Uterus (tissue), 4 donors: Measurements from ENCODE around the gene CPO. TPM values are rescaled to one million over a fixed set of nuclear protein-coding genes. Genes with fewer than 3 reads are reported as not detected.

ENCODE experiments used
- DNase-seq, 2 donors: peaks; one replicate each; pipeline ENCODE4 v3.0.0-alpha.2; 2019 to 2020
- H3K27ac ChIP-seq, 2 donors: fragments of 200-600 bp; sonication (generic); 1 replicate in 1 of 2; 2 replicates in 1 of 2; pipeline ENCODE4 v1.5.1; 2016 to 2018
- H3K27me3 ChIP-seq, 2 donors: fragments of 200-600 bp; sonication (generic); one replicate each; pipeline ENCODE4 v1.5.1; 2018 to 2019; ENCODE audit warnings: control low read depth in 1 of 2
- H3K36me3 ChIP-seq, 2 donors: fragments of 200-600 bp; sonication (generic); one replicate each; pipeline ENCODE4 v1.5.1; 2019; ENCODE audit warnings: control low read depth in 1 of 2
- H3K4me1 ChIP-seq, 2 donors: fragments of 200-600 bp; sonication (generic); one replicate each; pipeline ENCODE4 v1.5.1; 2018 to 2019; ENCODE audit warnings: control low read depth in 1 of 2
- H3K4me3 ChIP-seq, 2 donors: fragments of 200-600 bp; sonication (generic); 1 replicate in 1 of 2; 2 replicates in 1 of 2; pipeline ENCODE4 v1.5.1; 2018 to 2019; ENCODE audit warnings: mild to moderate bottlenecking in 1 of 2
- H3K9me3 ChIP-seq, 2 donors: fragments of 200-600 bp; sonication (generic); one replicate each; pipeline ENCODE4 v1.5.1; 2019; ENCODE audit warnings: control low read depth in 1 of 2
- POLR2A ChIP-seq, 2 donors: fragments of 450-650 bp; IDR thresholded peaks; one replicate each; pipeline ENCODE4 v1.6.1; 2016; ENCODE audit warnings: antibody characterized with exemption in 2 of 2, mild to moderate bottlenecking in 1 of 2, moderate library complexity in 1 of 2
- intact Hi-C: fragments of 100-400 bp; cut with DNase I; formaldehyde crosslinking; loops from one replicate; pipeline ENCODE4 v1.15.1; 2023; ENCODE audit warnings: low total_unique reads
- total RNA-seq, 4 donors: library from RNA; depleted of rRNA in 3 of 4; stranded (reverse); fragments of >200 nt in 3 of 4; gene quantifications; one replicate each; pipeline versions ENCODE4 v1.1.0 to v1.2.4, GENCODE V29; 2014 to 2023
- TF ChIP-seq, protein P1 (sequence below), 4 experiments: fragments of 200-600 bp in 2 of 4; fragments of 450-650 bp in 2 of 4; sonication (generic) in 2 of 4; IDR thresholded peaks; one replicate each; pipeline ENCODE4 v1.5.1; 2016 to 2019; ENCODE audit warnings: antibody characterized with exemption in 4 of 4, mild to moderate bottlenecking in 2 of 4, moderate library complexity in 1 of 4
- donor health status: DM: yes; HTN: yes; CAD: no.

CPO gene
- total RNA-seq, 4 donors from 2014 or later, result 0.90 TPM; not detected in 3

DNA sequence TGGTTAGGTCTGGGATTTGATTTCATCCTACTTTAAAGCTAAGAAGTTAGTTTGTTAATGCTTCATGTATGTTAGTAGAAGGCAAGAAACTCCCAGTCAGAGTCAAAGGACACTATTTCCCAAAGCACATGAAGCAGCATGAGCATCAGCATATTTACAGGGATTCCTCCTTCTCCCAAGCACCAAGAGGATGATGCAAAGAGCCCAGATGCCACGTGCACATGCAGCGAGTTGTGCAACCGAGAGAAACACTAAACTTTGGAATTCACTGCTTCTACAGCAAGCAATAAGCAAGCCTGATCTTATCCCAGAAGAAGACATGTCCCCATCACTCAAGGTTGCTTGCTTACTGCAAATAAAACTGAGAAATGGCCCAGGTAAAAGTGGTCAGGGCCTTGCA is 32.5 kb downstream of the CPO start:
- Histone ChIP-seq H3K4me1 (no peaks in the 10 kb centered on the region), H3K27me3 (no peaks in the 10 kb centered on the region), H3K4me3 (no peak overlapping the region), H3K36me3 (no peaks in the 10 kb centered on the region), H3K9me3 (no peaks in the 10 kb centered on the region), H3K27ac (no peak overlapping the region)
- DNase-seq, result peak; percentile 22 to 27
- TF ChIP-seq, protein P1, sequence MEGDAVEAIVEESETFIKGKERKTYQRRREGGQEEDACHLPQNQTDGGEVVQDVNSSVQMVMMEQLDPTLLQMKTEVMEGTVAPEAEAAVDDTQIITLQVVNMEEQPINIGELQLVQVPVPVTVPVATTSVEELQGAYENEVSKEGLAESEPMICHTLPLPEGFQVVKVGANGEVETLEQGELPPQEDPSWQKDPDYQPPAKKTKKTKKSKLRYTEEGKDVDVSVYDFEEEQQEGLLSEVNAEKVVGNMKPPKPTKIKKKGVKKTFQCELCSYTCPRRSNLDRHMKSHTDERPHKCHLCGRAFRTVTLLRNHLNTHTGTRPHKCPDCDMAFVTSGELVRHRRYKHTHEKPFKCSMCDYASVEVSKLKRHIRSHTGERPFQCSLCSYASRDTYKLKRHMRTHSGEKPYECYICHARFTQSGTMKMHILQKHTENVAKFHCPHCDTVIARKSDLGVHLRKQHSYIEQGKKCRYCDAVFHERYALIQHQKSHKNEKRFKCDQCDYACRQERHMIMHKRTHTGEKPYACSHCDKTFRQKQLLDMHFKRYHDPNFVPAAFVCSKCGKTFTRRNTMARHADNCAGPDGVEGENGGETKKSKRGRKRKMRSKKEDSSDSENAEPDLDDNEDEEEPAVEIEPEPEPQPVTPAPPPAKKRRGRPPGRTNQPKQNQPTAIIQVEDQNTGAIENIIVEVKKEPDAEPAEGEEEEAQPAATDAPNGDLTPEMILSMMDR (IDR thresholded peaks at IDR 0.05), result no peak
- TF ChIP-seq POLR2A (IDR thresholded peaks at IDR 0.05), result no peak
- intact Hi-C loops, result no loop called here

DNA sequence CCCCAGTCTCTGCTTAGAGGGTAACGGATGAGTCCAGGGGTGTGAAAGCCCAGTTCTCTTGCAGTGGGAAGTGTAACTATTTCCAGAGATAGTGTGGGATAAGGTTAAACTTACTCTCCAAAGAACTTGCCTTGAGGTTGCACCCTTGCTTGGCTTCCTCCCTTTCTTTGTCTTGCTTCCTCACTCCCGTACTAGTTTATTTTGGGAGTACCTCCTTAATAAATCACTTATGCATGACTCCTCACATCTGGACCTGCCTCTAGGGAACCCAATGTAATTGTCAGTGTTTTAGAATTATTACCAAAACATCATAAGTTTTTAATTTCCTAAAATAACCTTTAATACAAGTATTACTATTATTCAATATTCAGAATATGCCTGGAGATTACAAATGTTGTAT is 35.2 kb downstream of the CPO start:
- TF ChIP-seq POLR2A (IDR thresholded peaks at IDR 0.05), result no peak
- TF ChIP-seq, protein P1 (IDR thresholded peaks at IDR 0.05), result no peak
- no peak for DNase-seq
- no peaks in the 10 kb centered on the region for H3K27me3 ChIP-seq
- H3K27ac ChIP-seq, result peak overlapping the region; percentile 23 to 55
- intact Hi-C loops, result no loop called here
- H3K4me3 ChIP-seq, result no peak overlapping the region
- no peaks in the 10 kb centered on the region for H3K4me1 ChIP-seq
- no peaks in the 10 kb centered on the region for H3K36me3 ChIP-seq
- H3K9me3 ChIP-seq, result no peaks in the 10 kb centered on the region

DNA sequence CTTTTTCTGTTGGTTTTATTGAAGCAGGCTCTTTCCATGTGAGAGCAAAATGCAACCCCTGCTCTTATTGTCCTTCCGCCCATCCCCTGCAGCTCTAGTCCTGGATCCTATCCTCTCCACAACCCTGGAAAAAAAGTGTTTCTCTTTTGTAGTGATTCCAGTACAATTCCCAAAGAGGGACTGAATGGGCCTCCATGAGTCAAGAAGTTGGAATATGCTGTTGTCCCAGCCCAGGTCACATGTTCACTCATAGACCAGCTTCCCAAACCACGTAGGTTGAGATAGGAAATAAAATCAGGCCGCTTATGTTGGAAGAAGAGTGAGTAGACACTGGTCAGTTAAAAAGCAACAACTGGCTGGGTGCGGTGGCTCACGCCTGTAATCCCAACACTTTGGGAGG is 39.4 kb downstream of the CPO start:
- TF ChIP-seq, protein P1 (IDR thresholded peaks at IDR 0.05), result no peak
- no peak for TF ChIP-seq POLR2A (IDR thresholded peaks at IDR 0.05)
- Histone ChIP-seq H3K27ac (no peak overlapping the region), H3K27me3 (no peaks in the 10 kb centered on the region), H3K9me3 (no peaks in the 10 kb centered on the region), H3K4me1 (no peaks in the 10 kb centered on the region), H3K36me3 (no peaks in the 10 kb centered on the region), H3K4me3 (no peak overlapping the region)
- no peak for DNase-seq
- intact Hi-C loops, result no loop called here

DNA sequence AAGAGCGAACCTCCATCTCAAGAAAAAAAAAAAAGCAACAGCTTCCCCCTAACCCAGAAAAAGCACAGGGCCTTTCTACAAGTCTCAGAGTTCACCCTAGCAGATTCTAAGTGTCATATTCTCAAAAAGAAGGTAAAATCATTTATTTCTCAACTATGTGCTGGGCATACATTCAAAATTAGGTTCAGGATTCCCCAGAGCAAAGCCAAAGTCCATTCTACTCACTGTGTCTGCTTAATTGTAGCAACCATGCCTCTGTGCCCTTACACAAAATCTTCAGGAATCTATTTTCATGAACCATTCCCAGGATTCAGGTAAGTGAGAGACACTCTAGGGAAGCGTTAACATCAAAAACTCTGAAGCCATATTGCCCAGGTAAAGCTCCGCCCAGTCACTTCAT is 40.0 kb downstream of the CPO start:
- Histone ChIP-seq H3K27ac (no peak overlapping the region), H3K9me3 (no peaks in the 10 kb centered on the region), H3K36me3 (no peaks in the 10 kb centered on the region), H3K4me3 (no peak overlapping the region), H3K27me3 (no peaks in the 10 kb centered on the region), H3K4me1 (no peaks in the 10 kb centered on the region)
- intact Hi-C loops, result no loop called here
- no peak for TF ChIP-seq POLR2A (IDR thresholded peaks at IDR 0.05)
- TF ChIP-seq, protein P1 (IDR thresholded peaks at IDR 0.05), result no peak
- DNase-seq, result no peak

DNA sequence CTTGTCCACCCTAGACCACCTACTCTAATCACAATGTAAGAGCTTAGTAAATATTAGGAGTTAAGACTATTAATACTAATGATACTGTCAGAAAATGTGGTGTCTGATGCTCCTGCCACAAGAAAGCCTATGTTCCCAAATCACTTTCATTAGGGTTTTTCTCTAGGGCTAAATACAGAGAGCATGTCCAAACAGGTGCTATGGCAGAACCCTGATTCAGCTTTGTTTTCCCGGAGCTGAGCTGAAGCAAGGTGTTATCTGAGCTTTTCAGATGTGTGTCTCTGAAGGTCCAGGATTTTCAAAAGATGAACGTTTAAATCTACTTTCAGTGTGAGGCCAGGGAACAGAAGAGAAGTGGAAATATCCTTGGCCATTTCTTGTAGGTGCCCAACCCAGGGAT is 40.6 kb downstream of the CPO start:
- H3K4me1 ChIP-seq, result no peaks in the 10 kb centered on the region
- no peak overlapping the region for H3K4me3 ChIP-seq
- no peaks in the 10 kb centered on the region for H3K9me3 ChIP-seq
- intact Hi-C loops, result loop anchor here (10.0 kb wide), 1 partner anchor 495 kb away; no protein-coding TSS in a partner anchor
- no peaks in the 10 kb centered on the region for H3K36me3 ChIP-seq
- H3K27ac ChIP-seq, result no peak overlapping the region
- H3K27me3 ChIP-seq, result no peaks in the 10 kb centered on the region
- no peak for DNase-seq
- TF ChIP-seq, protein P1 (IDR thresholded peaks at IDR 0.05), result no peak
